Esophagus squamous epithelium (tissue), 4 donors: ENCODE results near the gene IQGAP2.

Experiments used
- CTCF ChIP-seq, 6 experiments: fragments of 450-650 bp in 4 of 6; fragments of 200-600 bp in 2 of 6; sonication (generic) in 2 of 6; IDR thresholded peaks; one replicate each; pipeline ENCODE4 v1.5.1; 2016 to 2019; ENCODE audit warnings: antibody characterized with exemption in 6 of 6, mild to moderate bottlenecking in 4 of 6, moderate library complexity in 4 of 6
- POLR2A ChIP-seq, 4 donors: fragments of 450-650 bp; IDR thresholded peaks; one replicate each; pipeline ENCODE4 v1.6.1; 2017; ENCODE audit warnings: antibody characterized with exemption in 4 of 4, mild to moderate bottlenecking in 4 of 4, moderate library complexity in 3 of 4

- TF ChIP-seq CTCF (IDR thresholded peaks at IDR 0.05) (no peak), POLR2A (IDR thresholded peaks at IDR 0.05) (no peak)
Measured at GRCh38 chr5:76560952-76561891, 158.1 kb downstream of the IQGAP2 start.
